SK-N-MC (cell line): ENCODE measurements around the gene TEX2.

Source experiments
- DNase-seq: peaks from one replicate; pipeline ENCODE4 v3.0.0-alpha.2; 2011; ENCODE audit warnings: low read depth, low spot score
- H3K27ac ChIP-seq: fragments of 200-600 bp; sonication (generic); 2 replicates; pipeline ENCODE4 v1.5.1; 2016; ENCODE audit warnings: mixed run types
- H3K36me3 ChIP-seq: fragments of 200-600 bp; sonication (generic); 2 replicates; pipeline ENCODE4 v1.6.1; 2017; ENCODE audit warnings: antibody characterized with exemption, low read length, mixed read lengths; ENCODE audit not compliant: insufficient read depth
- H3K4me3 ChIP-seq: fragments of 200-600 bp; sonication (generic); 2 replicates; pipeline ENCODE4 v1.5.1; 2016
- H3K9ac ChIP-seq: fragments of 200-600 bp; sonication (generic); 2 replicates; pipeline ENCODE4 v1.8.0; 2017; ENCODE audit warnings: mixed run types, mixed read lengths; ENCODE audit not compliant: insufficient read length
- H3K9me3 ChIP-seq: fragments of 200-600 bp; sonication (generic); 2 replicates; pipeline ENCODE4 v1.6.1; 2017; ENCODE audit warnings: low read depth, mild to moderate bottlenecking, antibody characterized with exemption, low read length, moderate library complexity, mixed read lengths
- EZH2 ChIP-seq: fragments of 200-600 bp; sonication (generic); IDR thresholded peaks from one replicate; pipeline ENCODE4 v1.6.1; 2017; ENCODE audit warnings: antibody characterized with exemption
- FOXP2 ChIP-seq: optimal IDR thresholded peaks from 2 replicates; pipeline ENCODE3; 2011; ENCODE audit warnings: mild to moderate bottlenecking, moderate library complexity; ENCODE audit not compliant: insufficient read depth; ENCODE audit errors: extremely low read length, control extremely low read depth
- POLR2AphosphoS5 ChIP-seq: IDR thresholded peaks from 2 replicates; pipeline ENCODE4 v1.6.1; 2012; ENCODE audit warnings: mild to moderate bottlenecking, low read depth, low read length, borderline replicate concordance

Gene TEX2

GRCh38 chr17:64263000-64263766 lies at the start of gene TEX2:
Gene TEX2 (minus strand): TSS chr17:64263260. CDS start chr17:64214217, 49,043 bp downstream.
- TF ChIP-seq EZH2 (no peak), POLR2AphosphoS5 (peak; percentile 56; the same call in 1 of the 2 replicates)
- H3K36me3 ChIP-seq = no peaks in the 10 kb centered on the region
- peak within 1 kb of the TSS; percentile 83 for H3K9ac ChIP-seq
- H3K4me3 ChIP-seq = peak within 1 kb of the TSS; percentile 94
- no peaks in the 10 kb centered on the region for H3K9me3 ChIP-seq
- DNase-seq = no peak
- no peak within 1 kb of the TSS for H3K27ac ChIP-seq

GRCh38 chr17:64309710-64310109 lies 46.6 kb upstream of the TEX2 start:
- no peak for DNase-seq
- H3K36me3 ChIP-seq = no peaks in the 10 kb centered on the region
- H3K4me3 ChIP-seq = no peak overlapping the region
- TF ChIP-seq POLR2AphosphoS5 (no peak), EZH2 (no peak), FOXP2 (no peak)
- no peak overlapping the region for H3K9ac ChIP-seq
- no peak overlapping the region for H3K27ac ChIP-seq
- no peaks in the 10 kb centered on the region for H3K9me3 ChIP-seq

GRCh38 chr17:64309021-64309420 lies 46.0 kb upstream of the TEX2 start:
- H3K9ac ChIP-seq = no peak overlapping the region
- H3K27ac ChIP-seq = no peak overlapping the region
- TF ChIP-seq EZH2 = no peak
- TF ChIP-seq POLR2AphosphoS5 = no peak
- no peak for TF ChIP-seq FOXP2
- H3K9me3 ChIP-seq = no peaks in the 10 kb centered on the region
- DNase-seq = no peak
- no peaks in the 10 kb centered on the region for H3K36me3 ChIP-seq
- no peak overlapping the region for H3K4me3 ChIP-seq

- Histone ChIP-seq H3K4me3 (no peak overlapping the region), H3K27ac (no peak overlapping the region), H3K9ac (no peak overlapping the region), H3K36me3 (no peaks in the 10 kb centered on the region), H3K9me3 (no peaks in the 10 kb centered on the region)
- DNase-seq = peak; percentile 16
- TF ChIP-seq FOXP2 = no peak
- no peak for TF ChIP-seq POLR2AphosphoS5
- TF ChIP-seq EZH2 = no peak
These were observed 43.9 kb upstream of the TEX2 start for GRCh38 chr17:64306850-64307463.

- H3K9ac ChIP-seq = no peak overlapping the region
- no peak for TF ChIP-seq POLR2AphosphoS5
- TF ChIP-seq FOXP2 = no peak
- no peak for TF ChIP-seq EZH2
- no peaks in the 10 kb centered on the region for H3K36me3 ChIP-seq
- no peak overlapping the region for H3K4me3 ChIP-seq
- DNase-seq = no peak
- H3K27ac ChIP-seq = no peak overlapping the region
- H3K9me3 ChIP-seq = no peaks in the 10 kb centered on the region
These were observed 41.5 kb upstream of the TEX2 start for GRCh38 chr17:64304551-64304950.

GRCh38 chr17:64300699-64300965 lies 37.6 kb upstream of the TEX2 start:
- Histone ChIP-seq H3K4me3 (no peak overlapping the region), H3K27ac (no peak overlapping the region), H3K9ac (no peak overlapping the region), H3K9me3 (no peaks in the 10 kb centered on the region), H3K36me3 (no peaks in the 10 kb centered on the region)
- no peak for DNase-seq
- TF ChIP-seq EZH2 = no peak
- TF ChIP-seq FOXP2 = no peak
- no peak for TF ChIP-seq POLR2AphosphoS5

GRCh38 chr17:64297467-64298088 lies 34.5 kb upstream of the TEX2 start:
- Histone ChIP-seq H3K36me3 (no peaks in the 10 kb centered on the region), H3K9ac (no peak overlapping the region), H3K4me3 (no peak overlapping the region), H3K27ac (no peak overlapping the region), H3K9me3 (no peaks in the 10 kb centered on the region)
- no peak for DNase-seq
- TF ChIP-seq POLR2AphosphoS5 (no peak), EZH2 (no peak), FOXP2 (no peak)

- no peak for TF ChIP-seq EZH2
- no peak for TF ChIP-seq FOXP2
- no peak for TF ChIP-seq POLR2AphosphoS5
- H3K36me3 ChIP-seq = no peaks in the 10 kb centered on the region
- no peak overlapping the region for H3K27ac ChIP-seq
- H3K9ac ChIP-seq = no peak overlapping the region
- H3K9me3 ChIP-seq = peaks cover 4% of the 10 kb centered on the region; the same call in 1 of the 2 replicates
- no peak overlapping the region for H3K4me3 ChIP-seq
- DNase-seq = no peak
These were observed 33.2 kb upstream of the TEX2 start for GRCh38 chr17:64296246-64296645.

- DNase-seq = no peak
- no peak overlapping the region for H3K27ac ChIP-seq
- TF ChIP-seq EZH2 (no peak), POLR2AphosphoS5 (no peak), FOXP2 (no peak)
- peaks cover 4% of the 10 kb centered on the region; the same call in 1 of the 2 replicates for H3K9me3 ChIP-seq
- no peaks in the 10 kb centered on the region for H3K36me3 ChIP-seq
- H3K9ac ChIP-seq = no peak overlapping the region
- no peak overlapping the region for H3K4me3 ChIP-seq
These were observed 32.1 kb upstream of the TEX2 start for GRCh38 chr17:64295146-64295545.
